Body of pancreas (tissue), 4 donors: ENCODE data around the gene USP36. TPM values are rescaled to one million over a fixed set of nuclear protein-coding genes. Genes with fewer than 3 reads are reported as not detected.

ENCODE experiments used
- ATAC-seq: fragments of 150-250 bp; one replicate; pipeline ENCODE4 v1.9.1; 2016
- DNase-seq, 4 donors: peaks; one replicate each; pipeline ENCODE4 v3.0.0-alpha.2; 2019
- H3K27ac ChIP-seq, 4 donors: fragments of 200-600 bp; sonication (generic); 1 replicate in 3 of 4; 2 replicates in 1 of 4; pipeline versions ENCODE4 v1.5.1 to v1.6.1; 2016 to 2019; ENCODE audit warnings: mild to moderate bottlenecking in 1 of 4, mixed read lengths in 1 of 4, moderate library complexity in 1 of 4
- H3K27me3 ChIP-seq, 2 donors: fragments of 200-600 bp; sonication (generic); one replicate each; pipeline ENCODE4 v1.6.0; 2016; ENCODE audit warnings: mild to moderate bottlenecking in 1 of 2
- H3K36me3 ChIP-seq, 2 donors: fragments of 200-600 bp; sonication (generic); replicated peaks in 1 of 2; 2 replicates each; pipeline ENCODE4 v1.5.1; 2016; ENCODE audit warnings: low read depth in 2 of 2; ENCODE audit not compliant: insufficient read depth in 1 of 2
- H3K4me1 ChIP-seq: fragments of 200-600 bp; sonication (generic); one replicate; pipeline ENCODE4 v1.6.0; 2016
- H3K4me3 ChIP-seq, 2 donors: fragments of 200-600 bp; sonication (generic); 1 replicate in 1 of 2; 2 replicates in 1 of 2; pipeline ENCODE4 v1.5.1; 2016 to 2019
- H3K9me3 ChIP-seq, 3 donors: fragments of 200-600 bp; sonication (generic); 1 replicate in 2 of 3; 2 replicates in 1 of 3; pipeline ENCODE4 v1.5.1; 2016
- POLR2A ChIP-seq, 3 donors: fragments of 450-650 bp; IDR thresholded peaks; one replicate each; pipeline ENCODE4 v1.6.1; 2016; ENCODE audit warnings: antibody characterized with exemption in 3 of 3, mild to moderate bottlenecking in 2 of 3
- WGBS, 2 donors: methylation state at CpG; one replicate each; pipeline ENCODE4 v1.1.5; 2017; 5-methylcytosine and 5-hydroxymethylcytosine counted together
- intact Hi-C: fragments of 100-400 bp; cut with DNase I; formaldehyde crosslinking; loops from one replicate; pipeline ENCODE4 v1.15.1; 2023
- total RNA-seq, 2 donors: library from RNA; depleted of rRNA; stranded (reverse); fragments of >200 nt; gene quantifications; one replicate each; pipeline ENCODE4 v1.1.0, GENCODE V29; 2016
- TF ChIP-seq, protein P1 (sequence below), 7 experiments: fragments of 450-650 bp in 4 of 7; fragments of 200-600 bp in 3 of 7; sonication (generic) in 3 of 7; IDR thresholded peaks; one replicate each; pipeline ENCODE4 v1.5.1; 2016 to 2019; ENCODE audit warnings: antibody characterized with exemption in 7 of 7

The USP36 gene
- total RNA-seq, 2 donors from 2014 or later: 28.5 to 55.4 TPM

DNA sequence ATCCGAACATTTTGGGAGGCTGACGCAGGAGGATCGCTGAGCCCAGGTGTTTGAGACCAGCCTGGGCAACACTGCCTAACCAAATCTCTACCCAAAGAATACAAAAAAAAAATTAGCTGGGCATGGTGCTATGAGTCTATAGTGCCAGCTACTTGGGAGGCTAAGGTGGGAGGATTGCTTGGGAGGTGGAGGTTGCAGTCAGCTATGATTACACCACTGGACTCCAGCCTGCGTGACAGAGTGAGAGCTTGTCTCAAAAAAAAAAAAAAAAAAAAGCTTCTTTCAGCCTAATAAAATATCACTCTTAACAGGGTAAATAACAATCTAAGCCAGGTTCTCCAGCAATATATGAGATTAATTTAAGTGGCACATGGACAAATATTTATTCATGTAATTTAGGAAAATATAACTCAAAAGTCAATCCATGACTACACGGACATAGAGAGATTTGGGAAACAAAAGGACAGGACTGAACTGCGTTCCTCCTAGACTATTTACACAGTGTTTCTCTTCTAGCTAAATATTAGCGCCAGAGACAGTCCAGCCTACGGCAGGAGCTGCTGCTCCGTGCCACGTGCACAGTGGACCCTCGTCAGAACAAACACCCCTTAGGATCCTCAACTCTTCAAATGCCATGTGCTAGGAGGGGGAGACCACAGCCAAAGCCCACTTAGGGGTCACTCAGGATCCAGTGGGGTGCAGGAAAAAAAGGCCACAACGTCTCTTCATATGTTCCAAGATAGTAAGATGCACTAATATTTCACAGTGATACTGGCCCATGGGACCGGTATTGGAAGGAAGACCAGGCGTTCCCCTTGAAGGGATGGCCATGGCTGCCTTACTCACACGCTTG, 8.7 kb downstream of the USP36 start:
- ATAC-seq: no peak

DNA sequence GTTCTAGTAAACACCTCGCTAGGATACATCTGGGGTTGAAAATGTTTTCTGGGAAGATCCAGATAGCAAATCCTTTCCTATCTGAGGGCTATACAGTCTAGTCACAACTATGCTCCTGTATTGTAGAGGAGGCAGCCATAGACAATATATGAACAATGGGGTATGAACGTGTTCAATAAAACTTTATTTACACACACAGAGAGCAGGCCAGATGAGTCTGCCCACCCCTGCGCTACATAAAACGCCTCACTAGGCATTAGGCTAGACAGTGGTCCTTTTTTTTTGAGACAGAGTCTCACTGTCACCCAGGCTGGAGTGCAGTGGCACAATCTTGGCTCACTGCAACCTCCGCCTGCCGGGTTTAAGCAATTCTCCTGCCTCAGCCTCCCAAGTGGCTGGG, 11.1 kb downstream of the USP36 start:
- TF ChIP-seq, protein P1, sequence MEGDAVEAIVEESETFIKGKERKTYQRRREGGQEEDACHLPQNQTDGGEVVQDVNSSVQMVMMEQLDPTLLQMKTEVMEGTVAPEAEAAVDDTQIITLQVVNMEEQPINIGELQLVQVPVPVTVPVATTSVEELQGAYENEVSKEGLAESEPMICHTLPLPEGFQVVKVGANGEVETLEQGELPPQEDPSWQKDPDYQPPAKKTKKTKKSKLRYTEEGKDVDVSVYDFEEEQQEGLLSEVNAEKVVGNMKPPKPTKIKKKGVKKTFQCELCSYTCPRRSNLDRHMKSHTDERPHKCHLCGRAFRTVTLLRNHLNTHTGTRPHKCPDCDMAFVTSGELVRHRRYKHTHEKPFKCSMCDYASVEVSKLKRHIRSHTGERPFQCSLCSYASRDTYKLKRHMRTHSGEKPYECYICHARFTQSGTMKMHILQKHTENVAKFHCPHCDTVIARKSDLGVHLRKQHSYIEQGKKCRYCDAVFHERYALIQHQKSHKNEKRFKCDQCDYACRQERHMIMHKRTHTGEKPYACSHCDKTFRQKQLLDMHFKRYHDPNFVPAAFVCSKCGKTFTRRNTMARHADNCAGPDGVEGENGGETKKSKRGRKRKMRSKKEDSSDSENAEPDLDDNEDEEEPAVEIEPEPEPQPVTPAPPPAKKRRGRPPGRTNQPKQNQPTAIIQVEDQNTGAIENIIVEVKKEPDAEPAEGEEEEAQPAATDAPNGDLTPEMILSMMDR (IDR thresholded peaks at IDR 0.05): no peak
- no peak for TF ChIP-seq POLR2A (IDR thresholded peaks at IDR 0.05)
- no peak overlapping the region for H3K4me3 ChIP-seq
- H3K27ac ChIP-seq: no peak overlapping the region
- H3K9me3 ChIP-seq: no peaks in the 10 kb centered on the region
- no peaks in the 10 kb centered on the region for H3K27me3 ChIP-seq
- ATAC-seq: no peak
- intact Hi-C loops: no loop called here
- no peak for DNase-seq
- H3K36me3 ChIP-seq: peaks cover 3 to 50% of the 10 kb centered on the region in 2 donors
- no peaks in the 10 kb centered on the region for H3K4me1 ChIP-seq
- 94% methylated on average over 6 of the region's 6 CpGs for WGBS, 2 donors

More for the DNA sequence above, 8.7 kb downstream of the USP36 start:
- Histone ChIP-seq H3K4me1 (no peaks in the 10 kb centered on the region), H3K4me3 (no peak overlapping the region), H3K9me3 (no peaks in the 10 kb centered on the region), H3K36me3 (peaks cover 3 to 58% of the 10 kb centered on the region in 2 donors), H3K27me3 (no peaks in the 10 kb centered on the region), H3K27ac (no peak overlapping the region)
- TF ChIP-seq, protein P1 (IDR thresholded peaks at IDR 0.05): no peak
- TF ChIP-seq POLR2A (IDR thresholded peaks at IDR 0.05): no peak
- 55 to 57% methylated on average over 15 of the region's 15 CpGs for WGBS, 2 donors
- intact Hi-C loops: no loop called here
- DNase-seq: no peak

DNA sequence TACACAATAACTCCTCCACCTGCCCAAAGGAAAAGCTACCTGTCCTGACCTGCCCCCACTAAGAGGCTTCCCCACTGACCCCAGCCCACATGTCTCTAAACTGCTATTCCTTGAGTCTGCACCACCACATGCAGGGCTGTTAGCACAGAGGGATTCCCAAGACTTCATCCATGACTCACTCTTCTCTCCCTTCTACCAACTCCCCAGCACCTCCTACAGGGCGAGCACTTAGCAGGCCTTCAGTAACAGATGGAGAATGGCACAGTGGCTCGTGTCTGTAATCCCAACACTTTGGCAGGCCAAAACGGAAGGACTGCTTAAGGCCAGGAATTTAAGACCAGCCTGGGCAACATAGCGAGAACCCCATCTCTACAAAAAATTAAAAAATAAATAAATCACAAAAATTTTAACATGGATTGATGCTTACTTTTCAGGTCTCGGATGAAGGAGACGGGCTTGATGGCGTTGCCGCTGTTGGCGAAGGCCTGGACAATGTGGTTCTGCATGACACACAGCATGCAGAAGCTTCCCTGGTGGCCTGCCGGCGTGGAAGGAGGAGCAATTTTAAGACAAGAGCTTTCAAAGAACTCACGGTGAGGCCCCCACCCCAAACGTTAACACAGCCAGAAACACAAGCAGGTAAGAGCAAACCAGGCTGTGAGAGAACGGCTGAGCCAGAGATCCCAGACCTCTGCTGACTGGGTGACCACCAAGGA, 12.0 kb downstream of the USP36 start:
- H3K4me1 ChIP-seq: no peaks in the 10 kb centered on the region
- TF ChIP-seq, protein P1 (IDR thresholded peaks at IDR 0.05): no peak
- TF ChIP-seq POLR2A (IDR thresholded peaks at IDR 0.05): no peak
- no peaks in the 10 kb centered on the region for H3K9me3 ChIP-seq
- no peak for ATAC-seq
- WGBS, 2 donors: 89 to 93% methylated on average over 14 of the region's 14 CpGs
- no peaks in the 10 kb centered on the region for H3K27me3 ChIP-seq
- no peak for DNase-seq
- no peak overlapping the region for H3K27ac ChIP-seq
- H3K4me3 ChIP-seq: no peak overlapping the region
- intact Hi-C loops: no loop called here
- peaks cover 10 to 42% of the 10 kb centered on the region in 2 donors for H3K36me3 ChIP-seq

DNA sequence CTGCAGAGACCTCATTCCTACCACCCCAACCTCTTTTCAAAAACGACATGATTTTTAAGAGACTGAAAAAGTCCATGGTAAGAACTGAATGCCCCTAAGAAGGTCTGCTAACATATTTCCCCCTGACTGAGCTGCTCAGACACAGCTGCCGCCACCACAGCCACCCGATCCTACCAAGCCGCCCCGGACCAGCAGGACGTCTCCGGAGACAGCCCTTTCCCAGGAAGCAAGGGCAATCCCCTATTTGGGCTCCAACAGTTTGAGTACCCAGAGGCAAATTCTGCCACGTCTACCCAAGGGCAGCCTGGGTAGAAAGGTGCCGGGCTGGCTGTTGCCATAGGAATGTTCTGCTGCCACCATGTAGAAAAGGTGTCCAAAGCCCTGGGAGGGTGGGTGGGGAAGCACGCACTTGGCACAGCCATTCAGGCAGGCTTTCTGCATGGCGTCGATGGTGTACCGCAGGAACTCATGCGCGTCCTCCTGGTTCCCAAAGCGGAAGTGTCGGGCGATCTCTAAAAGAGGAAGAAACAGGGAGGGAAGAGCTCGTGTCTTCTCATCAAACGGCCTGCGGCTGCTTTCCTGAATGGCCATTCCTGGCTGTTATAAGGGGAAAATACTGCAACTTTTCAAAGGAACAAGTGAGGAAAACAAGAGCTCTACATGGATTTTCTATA, 13.6 kb downstream of the USP36 start:
- Histone ChIP-seq H3K27ac (peak overlapping the region in 1 of 4 donors; percentile 12), H3K36me3 (peaks cover 6 to 38% of the 10 kb centered on the region in 2 donors), H3K4me3 (no peak overlapping the region), H3K27me3 (no peaks in the 10 kb centered on the region), H3K9me3 (no peaks in the 10 kb centered on the region), H3K4me1 (no peaks in the 10 kb centered on the region)
- ATAC-seq (no peak), DNase-seq (peak in 1 of 4 donors; percentile 53)
- TF ChIP-seq, protein P1 (IDR thresholded peaks at IDR 0.05): no peak
- TF ChIP-seq POLR2A (IDR thresholded peaks at IDR 0.05): no peak
- 88 to 92% methylated on average over 14 to 21 of the region's 21 CpGs for WGBS, 2 donors
- intact Hi-C loops: no loop called here
